Measurements from ENCODE around the gene CORO1C. TPM values are rescaled to one million over a fixed set of nuclear protein-coding genes. Genes with fewer than 3 reads are reported as not detected.

The CORO1C gene
- polyA plus RNA-seq, 1 donor, result 68.4 TPM

DNA sequence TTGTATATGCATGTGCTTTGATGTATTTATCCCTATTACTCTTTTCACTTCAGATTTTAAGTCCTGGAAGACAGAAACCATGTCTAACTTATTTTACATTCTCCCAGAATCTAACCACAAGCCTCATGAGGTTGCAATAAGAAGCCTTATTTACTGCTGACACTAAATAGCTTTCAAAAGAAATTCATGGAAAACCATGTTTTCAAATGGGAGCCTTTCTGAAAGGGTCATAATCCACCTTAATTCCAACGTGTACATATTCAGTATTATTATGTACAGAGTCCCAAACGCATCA lies 34.4 kb downstream of the CORO1C start:
- Histone ChIP-seq H3K9me3 (ENCODE audit: control insufficient read depth, low read depth, low read length) (no peaks in the 10 kb centered on the region), H3K27ac (ENCODE audit: low read length) (no peak overlapping the region), H3K36me3 (ENCODE audit: control insufficient read depth, insufficient read depth, low read length) (peaks cover 44% of the 10 kb centered on the region), H3K4me1 (ENCODE audit: control insufficient read depth, insufficient read depth, low read length) (peaks cover 4% of the 10 kb centered on the region), H3K4me3 (ENCODE audit: low read length) (no peak overlapping the region), H3K27me3 (ENCODE audit: control insufficient read depth, insufficient read depth, low read length) (no peaks in the 10 kb centered on the region)
- WGBS (ENCODE audit: insufficient coverage, low lambda C conversion rate), result no CpG with 5 or more reads among the region's 2 CpGs
- DNase-seq, result no peak

DNA sequence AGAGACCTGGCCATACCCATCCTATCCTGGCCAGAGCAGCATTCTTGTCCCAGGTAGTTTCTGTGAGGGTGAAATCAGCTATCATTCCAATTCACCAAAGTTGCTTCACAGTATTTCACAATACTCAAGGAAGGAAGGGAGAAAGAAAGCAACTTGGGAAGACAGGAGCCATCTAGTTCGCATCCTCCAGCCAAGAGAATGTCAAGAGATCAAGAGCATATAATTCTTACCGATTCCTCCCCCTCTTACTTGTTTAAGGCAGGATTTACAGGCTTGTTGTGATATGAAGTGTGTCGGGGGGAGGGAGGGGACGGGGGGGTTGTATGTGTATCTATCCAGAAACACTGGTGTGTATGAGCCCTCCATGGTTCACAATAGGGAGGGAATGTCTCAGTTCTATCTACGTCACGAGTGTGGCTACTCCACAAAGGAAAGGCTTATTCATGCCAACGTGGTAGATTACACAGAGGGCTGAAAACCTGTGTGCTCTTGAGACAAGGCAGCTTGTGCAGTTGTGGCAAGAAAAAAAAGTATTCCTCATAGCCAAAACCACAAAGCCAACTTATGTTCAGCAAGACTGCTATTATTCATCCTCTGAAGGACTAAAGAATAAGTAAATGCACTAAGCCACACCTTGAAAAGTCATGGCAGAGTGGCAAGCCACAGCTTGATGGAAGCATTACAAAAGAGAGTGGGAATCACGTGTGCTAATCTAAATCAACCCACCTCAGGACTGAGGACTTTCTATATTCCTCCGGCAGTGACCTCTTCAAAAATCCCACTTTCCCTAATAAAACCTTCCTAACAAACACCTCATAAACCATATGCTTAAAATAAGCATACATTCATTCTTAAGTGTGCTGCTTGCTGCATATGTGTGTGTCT lies 35.0 kb downstream of the CORO1C start:
- no peak overlapping the region for H3K27ac ChIP-seq (ENCODE audit: low read length)
- H3K27me3 ChIP-seq (ENCODE audit: control insufficient read depth, insufficient read depth, low read length), result no peaks in the 10 kb centered on the region
- no peaks in the 10 kb centered on the region for H3K9me3 ChIP-seq (ENCODE audit: control insufficient read depth, low read depth, low read length)
- H3K4me1 ChIP-seq (ENCODE audit: control insufficient read depth, insufficient read depth, low read length), result peaks cover 10% of the 10 kb centered on the region
- no CpG with 5 or more reads among the region's 9 CpGs for WGBS (ENCODE audit: insufficient coverage, low lambda C conversion rate)
- no peak for DNase-seq
- no peak overlapping the region for H3K4me3 ChIP-seq (ENCODE audit: low read length)
- H3K36me3 ChIP-seq (ENCODE audit: control insufficient read depth, insufficient read depth, low read length), result peaks cover 44% of the 10 kb centered on the region

DNA sequence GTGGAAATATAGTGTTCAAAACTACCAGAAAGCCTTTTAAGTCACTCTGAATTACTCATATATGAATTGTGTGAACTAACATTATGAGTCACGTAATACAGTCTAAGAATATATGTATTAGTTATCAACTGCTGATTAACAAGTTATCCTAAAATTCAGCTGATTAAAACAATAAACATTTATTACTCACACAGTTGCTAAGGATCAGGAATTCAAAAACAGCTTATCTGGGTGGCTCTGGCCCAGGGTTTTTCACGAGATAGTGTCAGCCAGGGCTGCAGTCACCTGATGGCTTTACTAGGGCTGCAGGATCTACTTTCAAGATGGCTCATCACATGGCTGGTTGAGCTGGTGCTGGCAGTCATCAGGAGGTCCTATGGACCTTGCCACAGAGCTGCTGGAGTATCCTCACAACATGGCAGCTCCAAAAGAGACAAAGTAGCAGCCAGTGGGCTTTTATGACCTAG lies 36.5 kb downstream of the CORO1C start:
- Histone ChIP-seq H3K27me3 (ENCODE audit: control insufficient read depth, insufficient read depth, low read length) (no peaks in the 10 kb centered on the region), H3K9me3 (ENCODE audit: control insufficient read depth, low read depth, low read length) (no peaks in the 10 kb centered on the region), H3K36me3 (ENCODE audit: control insufficient read depth, insufficient read depth, low read length) (peaks cover 36% of the 10 kb centered on the region), H3K4me3 (ENCODE audit: low read length) (no peak overlapping the region), H3K4me1 (ENCODE audit: control insufficient read depth, insufficient read depth, low read length) (peaks cover 14% of the 10 kb centered on the region), H3K27ac (ENCODE audit: low read length) (no peak overlapping the region)
- no CpG with 5 or more reads among the region's 2 CpGs for WGBS (ENCODE audit: insufficient coverage, low lambda C conversion rate)
- DNase-seq, result peak; percentile 39 to 51

DNA sequence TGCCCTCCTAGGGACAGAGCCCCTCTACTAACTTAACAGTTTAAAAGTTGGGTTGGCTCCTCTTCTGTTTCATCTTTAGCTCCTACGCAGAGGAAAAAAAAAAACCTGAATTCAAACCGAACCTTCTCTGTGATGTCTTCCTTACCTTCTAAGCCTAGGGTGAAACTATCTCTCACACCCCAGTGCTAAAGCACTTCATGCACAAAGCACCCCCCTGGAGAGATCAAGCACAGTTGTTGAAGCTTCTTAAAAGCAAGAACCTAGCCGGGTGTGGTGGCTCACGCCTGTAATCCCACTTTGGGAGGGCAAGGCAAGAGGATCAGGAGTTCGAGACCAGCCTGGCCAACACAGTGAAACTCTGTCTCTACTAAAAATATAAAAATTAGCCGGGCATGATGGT lies 37.6 kb downstream of the CORO1C start:
- no peaks in the 10 kb centered on the region for H3K27me3 ChIP-seq (ENCODE audit: control insufficient read depth, insufficient read depth, low read length)
- no peak for DNase-seq
- peak overlapping the region; percentile 31 for H3K27ac ChIP-seq (ENCODE audit: low read length)
- peaks cover 25% of the 10 kb centered on the region for H3K36me3 ChIP-seq (ENCODE audit: control insufficient read depth, insufficient read depth, low read length)
- no peaks in the 10 kb centered on the region for H3K9me3 ChIP-seq (ENCODE audit: control insufficient read depth, low read depth, low read length)
- peaks cover 17% of the 10 kb centered on the region for H3K4me1 ChIP-seq (ENCODE audit: control insufficient read depth, insufficient read depth, low read length)
- H3K4me3 ChIP-seq (ENCODE audit: low read length), result no peak overlapping the region
- WGBS (ENCODE audit: insufficient coverage, low lambda C conversion rate), result no CpG with 5 or more reads among the region's 6 CpGs

DNA sequence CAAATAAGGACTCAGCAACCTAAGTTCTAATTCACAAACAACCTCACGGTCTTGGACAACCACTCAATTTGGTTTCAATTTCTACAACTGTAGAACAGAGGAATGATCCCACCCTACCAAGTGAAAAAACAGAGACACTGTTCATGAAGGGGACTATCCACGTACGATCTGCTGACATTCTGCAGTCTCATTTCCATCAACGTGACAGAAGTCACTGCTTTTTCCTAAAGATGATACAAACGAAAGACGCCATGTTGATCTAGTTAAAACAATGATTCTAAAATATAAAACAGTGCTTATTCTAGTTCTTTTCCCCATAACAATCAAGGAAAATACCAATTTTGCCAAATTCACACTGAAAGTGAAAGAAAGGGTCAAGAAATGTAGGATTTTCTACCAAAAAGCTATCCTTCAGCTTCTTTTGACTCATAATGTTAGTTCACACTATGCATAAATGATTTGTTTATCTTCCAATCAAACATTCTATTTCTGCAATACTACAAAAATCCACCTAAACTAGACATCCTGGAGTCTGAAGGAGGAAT lies 38.1 kb downstream of the CORO1C start:
- Histone ChIP-seq H3K9me3 (ENCODE audit: control insufficient read depth, low read depth, low read length) (no peaks in the 10 kb centered on the region), H3K4me1 (ENCODE audit: control insufficient read depth, insufficient read depth, low read length) (peaks cover 17% of the 10 kb centered on the region), H3K27ac (ENCODE audit: low read length) (peak overlapping the region; percentile 31), H3K36me3 (ENCODE audit: control insufficient read depth, insufficient read depth, low read length) (peaks cover 22% of the 10 kb centered on the region), H3K27me3 (ENCODE audit: control insufficient read depth, insufficient read depth, low read length) (no peaks in the 10 kb centered on the region), H3K4me3 (ENCODE audit: low read length) (no peak overlapping the region)
- WGBS (ENCODE audit: insufficient coverage, low lambda C conversion rate), result 90% methylated on average over 2 of the region's 6 CpGs
- no peak for DNase-seq

DNA sequence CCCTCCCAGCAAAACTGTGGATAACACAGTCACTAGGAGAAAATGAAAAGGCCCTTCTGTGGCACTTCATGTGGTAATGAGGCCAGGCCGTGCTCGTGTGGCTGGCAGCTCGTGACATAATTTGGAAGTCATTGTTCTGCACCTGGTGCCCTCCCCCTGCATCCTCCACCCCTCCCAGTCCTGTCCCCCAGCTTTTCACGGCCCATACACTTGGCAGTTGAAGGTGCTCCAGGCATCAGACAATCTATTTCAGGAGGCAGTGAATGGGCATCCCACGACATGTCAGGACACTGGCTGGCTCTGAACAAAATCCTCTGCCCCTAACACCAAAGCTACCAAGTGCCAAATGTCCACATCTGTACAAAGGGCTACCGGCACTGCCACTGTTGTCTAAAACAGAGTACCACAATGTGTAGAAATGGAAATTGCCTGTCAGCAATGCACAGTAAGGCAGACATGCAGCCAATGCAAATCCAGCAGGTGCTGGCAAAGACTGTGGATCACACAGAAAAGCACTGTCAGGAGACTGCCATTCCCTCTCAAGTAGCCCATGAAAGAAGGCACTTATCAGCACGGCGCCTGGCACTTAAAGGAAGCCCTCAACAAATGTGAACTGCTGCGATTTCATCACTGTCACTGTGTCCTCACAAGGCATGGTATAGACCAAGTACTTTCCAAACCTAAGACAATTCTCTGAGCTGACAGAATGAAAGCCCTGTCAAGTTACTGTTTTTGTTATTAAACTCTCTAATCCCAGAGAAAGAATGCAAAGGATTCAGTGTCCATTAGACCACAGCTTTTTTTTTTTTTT lies 39.1 kb downstream of the CORO1C start:
- no peaks in the 10 kb centered on the region for H3K9me3 ChIP-seq (ENCODE audit: control insufficient read depth, low read depth, low read length)
- H3K4me1 ChIP-seq (ENCODE audit: control insufficient read depth, insufficient read depth, low read length), result peaks cover 17% of the 10 kb centered on the region
- H3K4me3 ChIP-seq (ENCODE audit: low read length), result no peak overlapping the region
- no CpG with 5 or more reads among the region's 9 CpGs for WGBS (ENCODE audit: insufficient coverage, low lambda C conversion rate)
- DNase-seq, result peak; percentile 19
- H3K27ac ChIP-seq (ENCODE audit: low read length), result peak overlapping the region; percentile 86
- H3K27me3 ChIP-seq (ENCODE audit: control insufficient read depth, insufficient read depth, low read length), result no peaks in the 10 kb centered on the region
- H3K36me3 ChIP-seq (ENCODE audit: control insufficient read depth, insufficient read depth, low read length), result peaks cover 18% of the 10 kb centered on the region

DNA sequence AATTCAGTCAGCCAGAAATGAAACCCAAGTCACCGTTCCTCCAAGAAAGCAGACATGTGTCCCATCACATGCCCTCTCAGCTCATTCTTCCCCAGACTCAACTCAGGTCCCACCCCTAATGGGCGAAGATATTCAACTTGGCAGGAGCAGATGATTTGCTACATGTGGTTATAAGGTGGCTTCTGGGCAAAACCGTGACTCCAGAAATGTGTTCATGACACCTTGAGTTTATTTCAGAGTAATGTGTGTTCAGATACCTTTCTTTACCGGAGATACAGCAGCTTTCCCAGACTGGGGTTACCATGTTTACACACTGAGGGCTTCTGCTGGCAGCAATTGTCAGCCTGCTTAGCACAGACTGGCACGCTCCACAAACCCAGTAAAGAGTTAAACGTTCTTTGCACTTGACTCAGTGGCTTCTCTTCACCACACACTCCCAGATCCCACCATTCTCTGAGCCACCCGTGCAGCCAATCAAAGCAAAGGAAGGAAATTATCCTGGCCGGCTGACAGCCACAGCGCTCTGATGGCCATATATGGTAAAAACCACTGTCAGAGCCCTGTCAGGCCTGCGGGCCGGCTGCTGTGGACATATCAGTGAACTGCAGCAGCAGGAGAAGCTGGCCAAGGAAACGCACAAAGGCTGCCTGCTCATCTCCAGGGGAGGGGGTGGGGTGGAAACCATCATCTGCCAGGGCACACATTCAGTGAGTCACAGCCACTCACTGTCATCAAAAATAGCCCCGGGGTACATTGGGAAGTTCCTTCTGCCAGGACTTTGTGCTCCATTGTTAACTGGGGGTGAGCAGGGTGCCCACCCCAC lies 39.9 kb downstream of the CORO1C start:
- H3K27me3 ChIP-seq (ENCODE audit: control insufficient read depth, insufficient read depth, low read length), result no peaks in the 10 kb centered on the region
- DNase-seq, result peak; percentile 91 to 93
- H3K27ac ChIP-seq (ENCODE audit: low read length), result peak overlapping the region; percentile 86
- no CpG with 5 or more reads among the region's 13 CpGs for WGBS (ENCODE audit: insufficient coverage, low lambda C conversion rate)
- peak overlapping the region; percentile 14 for H3K4me3 ChIP-seq (ENCODE audit: low read length)
- H3K4me1 ChIP-seq (ENCODE audit: control insufficient read depth, insufficient read depth, low read length), result peaks cover 17% of the 10 kb centered on the region
- H3K9me3 ChIP-seq (ENCODE audit: control insufficient read depth, low read depth, low read length), result no peaks in the 10 kb centered on the region
- H3K36me3 ChIP-seq (ENCODE audit: control insufficient read depth, insufficient read depth, low read length), result peaks cover 14% of the 10 kb centered on the region

DNA sequence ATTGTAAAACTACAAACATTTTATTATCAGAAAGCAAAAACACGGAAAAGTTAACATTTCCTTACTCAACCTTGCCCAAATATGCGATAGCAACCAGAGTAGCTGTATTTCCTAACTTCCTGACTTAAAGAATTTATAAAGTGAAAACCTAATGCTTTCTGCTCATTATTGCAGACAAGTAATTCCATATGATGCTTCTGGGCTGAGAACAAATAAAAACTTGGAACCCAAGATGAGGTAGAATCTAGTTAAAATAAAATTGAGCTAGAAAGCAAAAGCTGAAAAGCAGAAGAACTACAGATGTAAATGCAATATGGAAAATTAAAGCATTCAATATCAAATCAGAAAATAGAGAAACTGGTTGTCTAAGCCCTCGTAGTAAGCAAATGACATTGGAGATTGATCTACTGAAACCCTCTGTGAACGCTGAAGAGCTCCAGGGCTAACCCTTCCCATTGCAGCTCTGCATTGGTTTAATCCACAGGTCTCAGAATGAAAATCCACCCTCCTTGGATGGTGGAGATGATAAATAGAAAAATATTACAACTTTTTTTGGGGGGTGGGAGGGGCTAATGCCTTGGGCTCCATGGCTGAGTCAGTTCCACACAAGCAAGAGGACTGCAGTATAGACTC lies 40.7 kb downstream of the CORO1C start:
- no peak overlapping the region for H3K4me3 ChIP-seq (ENCODE audit: low read length)
- peak overlapping the region; percentile 86 for H3K27ac ChIP-seq (ENCODE audit: low read length)
- no peaks in the 10 kb centered on the region for H3K27me3 ChIP-seq (ENCODE audit: control insufficient read depth, insufficient read depth, low read length)
- peaks cover 9% of the 10 kb centered on the region for H3K36me3 ChIP-seq (ENCODE audit: control insufficient read depth, insufficient read depth, low read length)
- H3K4me1 ChIP-seq (ENCODE audit: control insufficient read depth, insufficient read depth, low read length), result peaks cover 17% of the 10 kb centered on the region
- no peak for DNase-seq
- no peaks in the 10 kb centered on the region for H3K9me3 ChIP-seq (ENCODE audit: control insufficient read depth, low read depth, low read length)
- WGBS (ENCODE audit: insufficient coverage, low lambda C conversion rate), result 76% methylated on average over 2 of the region's 4 CpGs

DNA sequence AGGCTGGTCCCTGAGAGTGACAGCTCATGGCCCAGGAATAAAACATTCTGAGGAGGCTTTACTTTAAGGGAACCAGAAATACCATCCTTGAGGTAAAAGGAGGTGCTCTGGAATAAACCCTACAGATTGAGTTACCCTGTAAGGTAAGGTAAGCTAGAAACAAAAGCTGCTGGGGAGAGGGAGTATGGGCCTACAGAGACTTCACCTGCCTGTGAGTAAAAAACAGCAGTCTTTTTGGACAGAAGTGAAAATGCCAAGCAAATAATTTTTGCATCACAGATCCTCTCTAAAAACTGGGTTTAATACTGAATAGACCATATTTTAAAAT lies 41.2 kb downstream of the CORO1C start:
- Histone ChIP-seq H3K27me3 (ENCODE audit: control insufficient read depth, insufficient read depth, low read length) (no peaks in the 10 kb centered on the region), H3K27ac (ENCODE audit: low read length) (peak overlapping the region; percentile 86), H3K36me3 (ENCODE audit: control insufficient read depth, insufficient read depth, low read length) (peaks cover 9% of the 10 kb centered on the region), H3K9me3 (ENCODE audit: control insufficient read depth, low read depth, low read length) (no peaks in the 10 kb centered on the region), H3K4me1 (ENCODE audit: control insufficient read depth, insufficient read depth, low read length) (peaks cover 17% of the 10 kb centered on the region), H3K4me3 (ENCODE audit: low read length) (no peak overlapping the region)
- no peak for DNase-seq
